ENCODE results near the gene CACNA1B. TPM values are rescaled to one million over a fixed set of nuclear protein-coding genes. Genes with fewer than 3 reads are reported as not detected.

CACNA1B gene
- total RNA-seq, 1 donor from 2014 or later, result under 0.01 TPM

GRCh38 chr9:137951597-137952490 is 74.3 kb downstream of the CACNA1B start:
- H3K4me3 ChIP-seq (ENCODE audit: low read depth, low read length), result no peak overlapping the region
- no peak for DNase-seq (ENCODE audit: low read depth)
- TF ChIP-seq CTCF (conservative IDR thresholded peaks at IDR 0.05; ENCODE audit: low read depth, low read length), result no peak

GRCh38 chr9:137952976-137953666 is 75.5 kb downstream of the CACNA1B start:
- no peak for TF ChIP-seq CTCF (conservative IDR thresholded peaks at IDR 0.05; ENCODE audit: low read depth, low read length)
- no peak overlapping the region for H3K4me3 ChIP-seq (ENCODE audit: low read depth, low read length)
- no peak for DNase-seq (ENCODE audit: low read depth)

- TF ChIP-seq CTCF (conservative IDR thresholded peaks at IDR 0.05; ENCODE audit: low read depth, low read length), result no peak
- no peak overlapping the region for H3K4me3 ChIP-seq (ENCODE audit: low read depth, low read length)
- no peak for DNase-seq (ENCODE audit: low read depth)
These were observed 76.3 kb downstream of the CACNA1B start for GRCh38 chr9:137953683-137954438.

- no peak for TF ChIP-seq CTCF (conservative IDR thresholded peaks at IDR 0.05; ENCODE audit: low read depth, low read length)
- no peak overlapping the region for H3K4me3 ChIP-seq (ENCODE audit: low read depth, low read length)
- no peak for DNase-seq (ENCODE audit: low read depth)
These were observed 77.6 kb downstream of the CACNA1B start for GRCh38 chr9:137955224-137955570.

GRCh38 chr9:137955586-137955985 is 78.0 kb downstream of the CACNA1B start:
- H3K4me3 ChIP-seq (ENCODE audit: low read depth, low read length), result no peak overlapping the region
- TF ChIP-seq CTCF (conservative IDR thresholded peaks at IDR 0.05; ENCODE audit: low read depth, low read length), result no peak
- DNase-seq (ENCODE audit: low read depth), result no peak

- no peak for TF ChIP-seq CTCF (conservative IDR thresholded peaks at IDR 0.05; ENCODE audit: low read depth, low read length)
- no peak for DNase-seq (ENCODE audit: low read depth)
- no peak overlapping the region for H3K4me3 ChIP-seq (ENCODE audit: low read depth, low read length)
These were observed 78.5 kb downstream of the CACNA1B start for GRCh38 chr9:137956039-137956438.
